IMR-90 (cell line): ENCODE results near the gene CERK. TPM values are rescaled to one million over a fixed set of nuclear protein-coding genes. Genes with fewer than 3 reads are reported as not detected.

Source experiments
- ATAC-seq: fragments of 200-7000 bp; cut with Tn5 transposase; 2 replicates; pipeline ENCODE4 v1.9.1; 2020; ENCODE audit warnings: low read depth, mild to moderate bottlenecking, moderate library complexity
- BruUV-seq: library from RNA; stranded (reverse); fragments of 400-500 nt; replicated peaks from 2 replicates; lab custom pipeline; 2021; lab: Mats Ljungman, UMichigan
- CTCF ChIA-PET: fragments of 300-600 bp; formaldehyde crosslinking; extraction: SDS; loops from one replicate; lab custom pipeline; 2021; ENCODE audit warnings: antibody characterized with exemption; lab: Yijun Ruan, JAX
- POLR2A ChIA-PET: fragments of 300-600 bp; sonication (Branson Sonifier 250); formaldehyde crosslinking; loops from one replicate; lab custom pipeline; 2022; ENCODE audit warnings: antibody characterized with exemption; ENCODE audit not compliant: unreplicated experiment; lab: Charles Lee
- DNase-seq: peaks from one replicate; pipeline ENCODE4 v3.0.0; 2013
- H2AFZ ChIP-seq: replicated peaks from 2 replicates; pipeline ENCODE3; 2013; ENCODE audit warnings: low read length, mild to moderate bottlenecking; ENCODE audit not compliant: poor library complexity
- H2AK5ac ChIP-seq: 2 replicates; pipeline ENCODE4 v1.6.1; 2013; ENCODE audit warnings: low read depth, low read length, inconsistent platforms
- H2AK9ac ChIP-seq: replicated peaks from 2 replicates; pipeline ENCODE3; 2013; ENCODE audit warnings: mild to moderate bottlenecking, low read depth, low read length, moderate library complexity; ENCODE audit not compliant: poor library complexity
- H2BK120ac ChIP-seq: 2 replicates; pipeline ENCODE4 v1.6.1; 2013; ENCODE audit warnings: low read depth, low read length, inconsistent platforms
- H2BK15ac ChIP-seq: 3 replicates; pipeline ENCODE4 v1.6.1; 2013; ENCODE audit warnings: low read depth, low read length, inconsistent platforms
- H2BK20ac ChIP-seq: 2 replicates; pipeline ENCODE4 v1.6.1; 2013; ENCODE audit warnings: low read depth, mild to moderate bottlenecking, inconsistent platforms, low read length, moderate library complexity
- H2BK5ac ChIP-seq: 2 replicates; pipeline ENCODE4 v1.6.1; 2013; ENCODE audit warnings: mild to moderate bottlenecking, low read depth, low read length, inconsistent platforms; ENCODE audit not compliant: poor library complexity, severe bottlenecking
- H3K14ac ChIP-seq: replicated peaks from 2 replicates; pipeline ENCODE4 v1.6.1; 2013; ENCODE audit warnings: low read depth, low read length, inconsistent platforms
- H3K18ac ChIP-seq: 2 replicates; pipeline ENCODE4 v1.6.1; 2013; ENCODE audit warnings: low read depth, low read length, control low read depth
- H3K23ac ChIP-seq: 2 replicates; pipeline ENCODE4 v1.6.1; 2013; ENCODE audit warnings: low read depth, low read length, inconsistent platforms
- H3K27ac ChIP-seq: 2 replicates; pipeline ENCODE4 v1.5.1; 2013; ENCODE audit warnings: mild to moderate bottlenecking, control low read depth, low read length; ENCODE audit not compliant: insufficient read depth
- H3K27me3 ChIP-seq: 2 replicates; pipeline ENCODE4 v1.6.1; 2013; ENCODE audit warnings: low read length; ENCODE audit not compliant: control insufficient read depth, insufficient read depth
- H3K36me3 ChIP-seq: 2 replicates; pipeline ENCODE4 v1.6.1; 2013; ENCODE audit warnings: low read length, mixed read lengths; ENCODE audit not compliant: control insufficient read depth, insufficient read depth
- H3K4ac ChIP-seq: 2 replicates; pipeline ENCODE4 v1.6.1; 2013; ENCODE audit warnings: low read depth, low read length, inconsistent platforms
- H3K4me1 ChIP-seq: 2 replicates; pipeline ENCODE4 v1.6.1; 2013; ENCODE audit warnings: low read length, mixed read lengths; ENCODE audit not compliant: control insufficient read depth, insufficient read depth
- H3K4me2 ChIP-seq: 2 replicates; pipeline ENCODE4 v1.6.1; 2013; ENCODE audit warnings: low read depth, mild to moderate bottlenecking, control low read depth, low read length, moderate library complexity
- H3K4me3 ChIP-seq: 2 replicates; pipeline ENCODE4 v1.5.1; 2013; ENCODE audit warnings: low read depth, mild to moderate bottlenecking, control low read depth, low read length, moderate library complexity; ENCODE audit not compliant: insufficient read depth
- H3K56ac ChIP-seq: 2 replicates; pipeline ENCODE4 v1.6.1; 2013; ENCODE audit warnings: low read length, inconsistent platforms; ENCODE audit not compliant: insufficient read depth; ENCODE audit errors: extremely low read depth
- H3K79me1 ChIP-seq, 2 experiments: 2 replicates each; pipeline ENCODE4 v1.6.1; 2013; ENCODE audit warnings: low read length in 2 of 2, inconsistent platforms in 1 of 2, low read depth in 1 of 2
- H3K9ac ChIP-seq: 2 replicates; pipeline ENCODE4 v1.6.1; 2013; ENCODE audit warnings: low read depth, low read length, control low read depth
- H3K9me1 ChIP-seq: 2 replicates; pipeline ENCODE4 v1.6.1; 2013; ENCODE audit warnings: low read length, inconsistent platforms; ENCODE audit not compliant: insufficient read depth
- H3K9me3 ChIP-seq: 2 replicates; pipeline ENCODE4 v1.6.1; 2013; ENCODE audit warnings: low read length; ENCODE audit not compliant: control insufficient read depth, insufficient read depth
- H4K20me1 ChIP-seq: 2 replicates; pipeline ENCODE4 v1.6.1; 2013; ENCODE audit warnings: low read length, inconsistent platforms; ENCODE audit not compliant: insufficient read depth
- H4K5ac ChIP-seq: 2 replicates; pipeline ENCODE4 v1.6.1; 2013; ENCODE audit warnings: mild to moderate bottlenecking, low read depth, low read length, control low read depth
- H4K8ac ChIP-seq, 2 experiments: 2 replicates each; pipeline ENCODE4 v1.6.1; 2013; ENCODE audit warnings: low read depth in 2 of 2, low read length in 2 of 2, control low read depth in 1 of 2, inconsistent platforms in 1 of 2
- H4K91ac ChIP-seq: 2 replicates; pipeline ENCODE4 v1.6.1; 2013; ENCODE audit warnings: low read depth, low read length, inconsistent platforms; ENCODE audit not compliant: insufficient read depth
- BHLHE40 ChIP-seq: fragments of 150-350 bp; IDR thresholded peaks from 2 replicates; pipeline ENCODE4 v1.6.1; 2016; ENCODE audit warnings: mild to moderate bottlenecking, low read depth, low read length
- ELK1 ChIP-seq: fragments of 150-350 bp; IDR thresholded peaks from 2 replicates; pipeline ENCODE4 v1.6.1; 2016; ENCODE audit warnings: low read depth, mild to moderate bottlenecking, low read length, moderate library complexity, borderline replicate concordance
- MAFK ChIP-seq: IDR thresholded peaks from 2 replicates; pipeline ENCODE4 v1.6.1; 2012; ENCODE audit warnings: low read depth, low read length, improper control_type of control experiment
- MAZ ChIP-seq: IDR thresholded peaks from 2 replicates; pipeline ENCODE4 v1.6.1; 2012; ENCODE audit warnings: low read depth, mild to moderate bottlenecking, low read length, improper control_type of control experiment, moderate library complexity, borderline replicate concordance
- RAD21 ChIP-seq: IDR thresholded peaks from 2 replicates; pipeline ENCODE4 v1.6.1; 2012; ENCODE audit warnings: low read length, improper control_type of control experiment
- RCOR1 ChIP-seq: IDR thresholded peaks from 2 replicates; pipeline ENCODE4 v1.6.1; 2012; ENCODE audit warnings: mild to moderate bottlenecking, low read length, improper control_type of control experiment; ENCODE audit not compliant: insufficient replicate concordance
- RFX5 ChIP-seq: IDR thresholded peaks from 2 replicates; pipeline ENCODE4 v1.8.0; 2012; ENCODE audit warnings: low read depth, mild to moderate bottlenecking, low read length, moderate library complexity
- USF2 ChIP-seq: fragments of 150-350 bp; IDR thresholded peaks from 2 replicates; pipeline ENCODE4 v1.6.1; 2017; ENCODE audit warnings: mild to moderate bottlenecking, antibody characterized with exemption, low read length, low read depth
- WGBS, 2 experiments: methylation state at CpG; one replicate each; pipeline versions ENCODE4 v1.1.5 to v1.1.7; 2013; ENCODE audit warnings: missing lambda C conversion rate in 2 of 2; ENCODE audit not compliant: insufficient read length in 1 of 2; ENCODE audit errors: extremely low coverage in 2 of 2; 5-methylcytosine and 5-hydroxymethylcytosine counted together
- dilution Hi-C: fragments of 300-500 bp; cut with HindIII; formaldehyde crosslinking; loops from one replicate; pipeline ENCODE4 v1.14.3; 2018; ENCODE audit warnings: low sequenced_read_pairs; ENCODE audit not compliant: unreplicated experiment
- in situ Hi-C: fragments of 300-500 bp; cut with MboI; formaldehyde crosslinking; loops from 3 replicates; pipeline ENCODE4 v1.14.3; 2019; ENCODE audit warnings: low sequenced_read_pairs, inconsistent platforms, mixed read lengths
- intact Hi-C: fragments of 100-400 bp; cut with micrococcal nuclease; formaldehyde crosslinking; loops from 2 replicates; pipeline ENCODE4 v1.10.0; 2022
- polyA plus RNA-seq, 3 experiments: library from polyadenylated mRNA; depleted of rRNA; stranded (reverse); fragments of >200 nt; gene quantifications; 2 replicates each; pipeline ENCODE4 v1.2.3, GENCODE V29; 2012; ENCODE audit warnings: low replicate concordance in 1 of 3
- total RNA-seq: library from RNA; depleted of rRNA; stranded (reverse); fragments of >200 nt; gene quantifications from 2 replicates; pipeline ENCODE4 v1.2.3, GENCODE V29; 2012

Gene CERK
- total and polyA plus RNA-seq, 2 of the 4 experiments (the other 2 are of a cell fraction): 25.3 to 38.7 TPM

GRCh38 chr22:46637711-46638600, 100.1 kb downstream of the CERK start:
- no peak for DNase-seq
- no TSS peak for BruUV-seq
- 88% methylated on average over 8 of the region's 21 CpGs; no CpG with 5 or more reads in 1 of the 2 experiments for WGBS, 2 experiments

More at GRCh38 chr22:46637711-46638600, 100.1 kb downstream of the CERK start:
- Histone ChIP-seq H3K9ac (no peak overlapping the region), H4K8ac (no peak overlapping the region), H2BK5ac (no peak overlapping the region), H3K27me3 (no peaks in the 10 kb centered on the region), H2AFZ (no peak overlapping the region), H4K20me1 (peaks cover 5% of the 10 kb centered on the region; the same call in 1 of the 2 replicates), H3K9me1 (no peaks in the 10 kb centered on the region), H3K4me3 (no peak overlapping the region), H3K4me2 (no peak overlapping the region), H2AK9ac (no peak overlapping the region), H4K91ac (no peak overlapping the region), H3K79me1 (no peaks in the 10 kb centered on the region; a peak in 1 of 4 replicates), H4K5ac (no peak overlapping the region; the same call in 1 of the 2 replicates), H2BK20ac (no peak overlapping the region), H3K36me3 (no peaks in the 10 kb centered on the region; the same call in 1 of the 2 replicates), H2BK15ac (no peak overlapping the region), H3K27ac (no peak overlapping the region), H2AK5ac (no peak overlapping the region), H3K4me1 (peaks cover 14% of the 10 kb centered on the region), H3K56ac (no peak overlapping the region), H2BK120ac (no peak overlapping the region), H3K4ac (no peak overlapping the region), H3K18ac (no peak overlapping the region), H3K14ac (no peak overlapping the region), H3K9me3 (no peaks in the 10 kb centered on the region), H3K23ac (no peak overlapping the region)
- dilution Hi-C loops (no loop called here), intact Hi-C loops (no loop called here), in situ Hi-C loops (no loop called here)
- ChIA-PET CTCF (no interaction called here), POLR2A (no interaction called here)
- no peak for ATAC-seq
- no peak for TF ChIP-seq RAD21
- TF ChIP-seq MAFK: no peak
- no peak for TF ChIP-seq USF2
- no peak for TF ChIP-seq MAZ
- no peak for TF ChIP-seq ELK1
- no peak for TF ChIP-seq BHLHE40
- no peak for TF ChIP-seq RFX5
- TF ChIP-seq RCOR1: no peak
